ENCODE measurements around the gene STXBP1. TPM values are rescaled to one million over a fixed set of nuclear protein-coding genes. Genes with fewer than 3 reads are reported as not detected.

The STXBP1 gene
- total RNA-seq, 1 experiment from 2014 or later, result 40.6 TPM

DNA sequence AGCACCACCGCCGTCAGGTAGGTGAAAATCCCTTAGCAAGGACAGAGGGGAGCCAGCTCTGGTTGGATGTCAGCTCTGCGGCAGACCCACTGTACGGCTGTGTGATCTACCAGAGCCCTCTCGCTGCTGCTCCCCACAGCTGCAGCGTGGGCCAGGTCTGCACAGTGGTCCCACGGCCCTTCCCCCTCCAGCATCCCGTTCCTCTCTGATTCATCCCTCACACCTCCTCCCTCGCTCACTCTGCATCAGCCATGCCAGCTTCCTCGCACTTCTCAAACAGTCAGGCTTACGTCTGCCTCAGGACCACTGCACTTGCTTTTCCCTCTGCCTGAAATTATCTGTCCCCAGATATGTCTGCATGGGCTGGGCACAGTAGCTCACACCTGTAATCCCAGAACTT is 68.1 kb downstream of the STXBP1 start:
- ChIA-PET POLR2A (no interaction called here), CTCF (no interaction called here)
- no peaks in the 10 kb centered on the region for H3K79me2 ChIP-seq (ENCODE audit: insufficient read depth, low read length)

More for the DNA sequence above, 68.1 kb downstream of the STXBP1 start:
- TF ChIP-seq ZNF274 (IDR thresholded peaks at IDR 0.05; ENCODE audit: low read depth, low read length) (no peak), ZFX (IDR thresholded peaks at IDR 0.05) (no peak), POLR2AphosphoS5 (IDR thresholded peaks at IDR 0.05; ENCODE audit: low read depth, low read length) (no peak), EZH2phosphoT487 (IDR thresholded peaks at IDR 0.05; ENCODE audit: borderline replicate concordance) (no peak), EZH2 (IDR thresholded peaks at IDR 0.05) (no peak), ELF1 (IDR thresholded peaks at IDR 0.05; ENCODE audit: borderline replicate concordance, low read depth) (no peak), YY1 (IDR thresholded peaks at IDR 0.05; ENCODE audit: extremely low read depth, insufficient replicate concordance, low read depth, low read length) (no peak), SRF (IDR thresholded peaks at IDR 0.05; ENCODE audit: low read depth) (no peak), TCF7L2 (IDR thresholded peaks at IDR 0.05; ENCODE audit: borderline replicate concordance, extremely low read depth, insufficient read depth, insufficient read length) (no peak), RAD21 (IDR thresholded peaks at IDR 0.05; ENCODE audit: low read depth) (no peak)
- TF ChIP-seq, protein P1, sequence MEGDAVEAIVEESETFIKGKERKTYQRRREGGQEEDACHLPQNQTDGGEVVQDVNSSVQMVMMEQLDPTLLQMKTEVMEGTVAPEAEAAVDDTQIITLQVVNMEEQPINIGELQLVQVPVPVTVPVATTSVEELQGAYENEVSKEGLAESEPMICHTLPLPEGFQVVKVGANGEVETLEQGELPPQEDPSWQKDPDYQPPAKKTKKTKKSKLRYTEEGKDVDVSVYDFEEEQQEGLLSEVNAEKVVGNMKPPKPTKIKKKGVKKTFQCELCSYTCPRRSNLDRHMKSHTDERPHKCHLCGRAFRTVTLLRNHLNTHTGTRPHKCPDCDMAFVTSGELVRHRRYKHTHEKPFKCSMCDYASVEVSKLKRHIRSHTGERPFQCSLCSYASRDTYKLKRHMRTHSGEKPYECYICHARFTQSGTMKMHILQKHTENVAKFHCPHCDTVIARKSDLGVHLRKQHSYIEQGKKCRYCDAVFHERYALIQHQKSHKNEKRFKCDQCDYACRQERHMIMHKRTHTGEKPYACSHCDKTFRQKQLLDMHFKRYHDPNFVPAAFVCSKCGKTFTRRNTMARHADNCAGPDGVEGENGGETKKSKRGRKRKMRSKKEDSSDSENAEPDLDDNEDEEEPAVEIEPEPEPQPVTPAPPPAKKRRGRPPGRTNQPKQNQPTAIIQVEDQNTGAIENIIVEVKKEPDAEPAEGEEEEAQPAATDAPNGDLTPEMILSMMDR (IDR thresholded peaks at IDR 0.05 in 2 of 3, conservative IDR thresholded peaks at IDR 0.05 in 1 of 3; ENCODE audit: borderline replicate concordance in 1 of 3, insufficient read depth in 1 of 3, low read depth in 2 of 3, low read length in 2 of 3), result no peak
- TF ChIP-seq, protein P2, sequence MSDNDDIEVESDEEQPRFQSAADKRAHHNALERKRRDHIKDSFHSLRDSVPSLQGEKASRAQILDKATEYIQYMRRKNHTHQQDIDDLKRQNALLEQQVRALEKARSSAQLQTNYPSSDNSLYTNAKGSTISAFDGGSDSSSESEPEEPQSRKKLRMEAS (IDR thresholded peaks at IDR 0.05), result no peak
- intact Hi-C loops (cut with micrococcal nuclease), result no loop called here
- DNase-seq (ENCODE audit: low read depth, low spot score) (no peak), ATAC-seq (no peak)
- H3K36me3 ChIP-seq (ENCODE audit: control insufficient read depth in 1 of 2, insufficient read depth in 2 of 2, low read length in 2 of 2), result peaks cover 0 to 3% of the 10 kb centered on the region in 2 experiments; a peak in 1 of 4 replicates
- no peak overlapping the region for H3K27ac ChIP-seq (ENCODE audit: low read depth, low read length)
- H3K27me3 ChIP-seq (ENCODE audit: insufficient read depth, low read length), result no peaks in the 10 kb centered on the region
- RAD21 ChIA-PET (ENCODE audit: low non-redundant PET in 1 of 2, low total read pairs in 2 of 2, uncharacterized antibody in 2 of 2, unreplicated experiment in 2 of 2), result no interaction called here
- H3K9ac ChIP-seq (ENCODE audit: low read length), result no peak overlapping the region
- H2AFZ ChIP-seq (ENCODE audit: low read depth, low read length, poor library complexity, severe bottlenecking), result no peak overlapping the region
- H3K4me3 ChIP-seq (replicated peaks in 1 of 2; ENCODE audit: low read depth in 1 of 2, low read length in 2 of 2), result no peak overlapping the region
- BruUV-seq (replicated peaks), result no TSS peak
- no peaks in the 10 kb centered on the region for H3K9me2 ChIP-seq (ENCODE audit: insufficient read depth)
- H4K20me1 ChIP-seq (ENCODE audit: insufficient read depth), result no peaks in the 10 kb centered on the region
- no peak overlapping the region for H3K4me2 ChIP-seq (ENCODE audit: low read length)
- no peaks in the 10 kb centered on the region for H3K9me3 ChIP-seq (ENCODE audit: control insufficient read depth in 1 of 2, insufficient read depth in 1 of 2, low read depth in 1 of 2, low read length in 2 of 2)
- peaks cover 0 to 9% of the 10 kb centered on the region in 2 experiments; a peak in 1 of 4 replicates for H3K4me1 ChIP-seq (ENCODE audit: control insufficient read depth in 1 of 2, insufficient read depth in 2 of 2, low read length in 2 of 2)
